Activated CD8-positive, alpha-beta memory T cell treated with anti-CD3 and anti-CD28 coated beads, Interleukin-2, amount 50 U/mL, for 48 hours (primary cell): ENCODE measurements around the gene EMSY.
"Not testable (repeated sequence)": the region's sequence is repeated elsewhere in the genome, so short reads cannot be mapped to it uniquely, and the experiment has no call there.

ENCODE experiments used
- DNase-seq: peaks from one replicate; pipeline ENCODE4 v3.0.0-alpha.2; 2020

The EMSY gene

GRCh38 chr11:76577226-76577920 lies 132.6 kb downstream of the EMSY start:
- no peak for DNase-seq

GRCh38 chr11:76577921-76578653 lies 133.3 kb downstream of the EMSY start:
- no peak for DNase-seq

GRCh38 chr11:76578654-76579055 lies 133.8 kb downstream of the EMSY start:
- DNase-seq, result no peak

- no peak for DNase-seq
Observed at GRCh38 chr11:76579056-76579751, 134.4 kb downstream of the EMSY start.

- DNase-seq, result no peak
Observed at GRCh38 chr11:76579752-76580151, 134.9 kb downstream of the EMSY start.

- not testable (repeated sequence) for DNase-seq
Observed at GRCh38 chr11:76582471-76582870, 137.7 kb downstream of the EMSY start.

- DNase-seq, result no peak
Observed at GRCh38 chr11:76587820-76588454, 143.1 kb downstream of the EMSY start.

GRCh38 chr11:76588455-76589325 lies 143.9 kb downstream of the EMSY start:
- DNase-seq, result peak; percentile 72

- DNase-seq, result no peak
Observed at GRCh38 chr11:76589477-76589876, 144.7 kb downstream of the EMSY start.

GRCh38 chr11:76589964-76590950 lies 145.4 kb downstream of the EMSY start:
- DNase-seq, result no peak

GRCh38 chr11:76591416-76591815 lies 146.6 kb downstream of the EMSY start:
- DNase-seq, result no peak

- DNase-seq, result no peak
Observed at GRCh38 chr11:76592025-76592914, 147.5 kb downstream of the EMSY start.

- no peak for DNase-seq
Observed at GRCh38 chr11:76592961-76593360, 148.1 kb downstream of the EMSY start.

- DNase-seq, result not testable (repeated sequence)
Observed at GRCh38 chr11:76595091-76595490, 150.3 kb downstream of the EMSY start.

GRCh38 chr11:76596652-76597051 lies 151.8 kb downstream of the EMSY start:
- DNase-seq, result no peak

GRCh38 chr11:76597533-76598425 lies 153.0 kb downstream of the EMSY start:
- DNase-seq, result no peak

- DNase-seq, result no peak
Observed at GRCh38 chr11:76598426-76598839, 153.6 kb downstream of the EMSY start.

GRCh38 chr11:76599041-76600013 lies 154.5 kb downstream of the EMSY start:
- no peak for DNase-seq
